ENCODE results near the gene ABHD10. TPM values are rescaled to one million over a fixed set of nuclear protein-coding genes. Genes with fewer than 3 reads are reported as not detected.

Gene ABHD10
- total RNA-seq, 1 donor from 2014 or later, result 51.7 TPM

Other genes starting within 250 kb of the ABHD10 start
- 127 TPM for gene PHLDB2, start 119.8 kb upstream of the ABHD10 start, total RNA-seq
- not detected for gene TAGLN3, start 19.9 kb downstream of the ABHD10 start, total RNA-seq
- gene TMPRSS7, start 55.7 kb downstream of the ABHD10 start, total RNA-seq, result not detected
- gene C3orf52, start 107.4 kb downstream of the ABHD10 start, total RNA-seq, result 1.8 TPM
- not detected for gene GCSAM, start 154.2 kb downstream of the ABHD10 start, total RNA-seq